ENCODE measurements around the gene CLDN22. TPM values are rescaled to one million over a fixed set of nuclear protein-coding genes. Genes with fewer than 3 reads are reported as not detected.

Gene CLDN22
- total and polyA plus RNA-seq, 2 donors (not counting 1 experiment from before 2014, with no cell fraction given), result not detected

- Histone ChIP-seq H3K9ac (ENCODE audit: low read length) (no peak overlapping the region), H3K4me2 (replicated peaks; ENCODE audit: low read depth, low read length, poor library complexity, severe bottlenecking) (no peak overlapping the region), H3K27me3 (replicated peaks in 1 of 4; ENCODE audit: control extremely low read depth in 1 of 4, control insufficient read depth in 3 of 4, insufficient read depth in 4 of 4, low read length in 3 of 4) (no peaks in the 10 kb centered on the region), H3K4me3 (ENCODE audit: control extremely low read depth in 1 of 5, extremely low read depth in 1 of 5, insufficient read depth in 1 of 5, low read depth in 2 of 5, low read length in 4 of 5) (no peak overlapping the region), H3K36me3 (replicated peaks in 1 of 2; ENCODE audit: control extremely low read depth in 1 of 2, control insufficient read depth in 1 of 2, extremely low read depth in 1 of 2, insufficient read depth in 2 of 2, low read length in 1 of 2) (no peaks in the 10 kb centered on the region), H3K79me2 (ENCODE audit: control insufficient read depth, insufficient read depth, low read length) (no peaks in the 10 kb centered on the region), H3K4me1 (ENCODE audit: control insufficient read depth in 2 of 2, insufficient read depth in 2 of 2, low read length in 2 of 2) (no peaks in the 10 kb centered on the region), H3K27ac (ENCODE audit: low read length in 2 of 2) (no peak overlapping the region), H4K20me1 (ENCODE audit: control insufficient read depth, insufficient read depth, low read length, poor library complexity, severe bottlenecking) (no peaks in the 10 kb centered on the region), H2AFZ (ENCODE audit: insufficient read depth, low read depth, low read length, poor library complexity, severe bottlenecking) (no peak overlapping the region), H3K9me3 (ENCODE audit: control extremely low read depth in 1 of 3, control insufficient read depth in 2 of 3, insufficient read depth in 1 of 3, low read length in 2 of 3) (no peaks in the 10 kb centered on the region)
- intact Hi-C loops (cut with micrococcal nuclease), result no loop called here
- ChIA-PET CTCF (interaction anchor here (1.1 kb wide), 1 partner anchor 29 kb away, joined by 3 read pairs; no protein-coding TSS in a partner anchor), POLR2A (no interaction called here)
- Mint-ChIP-seq H3K4me1 (no peaks in the 10 kb centered on the region), H3K27me3 (peaks cover 26% of the 10 kb centered on the region), H3K27ac (no peak overlapping the region), H3K4me3 (no peak overlapping the region), H3K9me3 (ENCODE audit: insufficient read depth) (no peaks in the 10 kb centered on the region)
- no peak for DNase-seq
- TF ChIP-seq CTCF (IDR thresholded peaks at IDR 0.05) (no peak), EZH2 (IDR thresholded peaks at IDR 0.05; ENCODE audit: borderline replicate concordance, insufficient read depth, low read depth, low read length, poor library complexity, severe bottlenecking) (no peak)
- ATAC-seq (ENCODE audit: low read depth), result no peak
- WGBS (ENCODE audit: insufficient coverage), result 90% methylated on average over 2 of the region's 4 CpGs
Observed at GRCh38 chr4:183284965-183285364, 35.1 kb downstream of the CLDN22 start.

- no peak overlapping the region for H3K4me3 ChIP-seq (ENCODE audit: control extremely low read depth in 1 of 5, extremely low read depth in 1 of 5, insufficient read depth in 1 of 5, low read depth in 2 of 5, low read length in 4 of 5)
- Mint-ChIP-seq H3K4me3 (no peak overlapping the region), H3K4me1 (no peaks in the 10 kb centered on the region), H3K27me3 (peaks cover 26% of the 10 kb centered on the region), H3K27ac (no peak overlapping the region), H3K9me3 (ENCODE audit: insufficient read depth) (no peaks in the 10 kb centered on the region)
- no peaks in the 10 kb centered on the region for H3K4me1 ChIP-seq (ENCODE audit: control insufficient read depth in 2 of 2, insufficient read depth in 2 of 2, low read length in 2 of 2)
- no peak overlapping the region for H3K27ac ChIP-seq (ENCODE audit: low read length in 2 of 2)
- no peak overlapping the region for H3K9ac ChIP-seq (ENCODE audit: low read length)
- H4K20me1 ChIP-seq (ENCODE audit: control insufficient read depth, insufficient read depth, low read length, poor library complexity, severe bottlenecking), result no peaks in the 10 kb centered on the region
- H3K9me3 ChIP-seq (ENCODE audit: control extremely low read depth in 1 of 3, control insufficient read depth in 2 of 3, insufficient read depth in 1 of 3, low read length in 2 of 3), result no peaks in the 10 kb centered on the region
- no peak for DNase-seq
- no peak for TF ChIP-seq EZH2 (IDR thresholded peaks at IDR 0.05; ENCODE audit: borderline replicate concordance, insufficient read depth, low read depth, low read length, poor library complexity, severe bottlenecking)
- no peak for TF ChIP-seq CTCF (IDR thresholded peaks at IDR 0.05)
- no peak overlapping the region for H3K4me2 ChIP-seq (replicated peaks; ENCODE audit: low read depth, low read length, poor library complexity, severe bottlenecking)
- ATAC-seq (ENCODE audit: low read depth), result no peak
- H3K36me3 ChIP-seq (replicated peaks in 1 of 2; ENCODE audit: control extremely low read depth in 1 of 2, control insufficient read depth in 1 of 2, extremely low read depth in 1 of 2, insufficient read depth in 2 of 2, low read length in 1 of 2), result no peaks in the 10 kb centered on the region
- no peaks in the 10 kb centered on the region for H3K79me2 ChIP-seq (ENCODE audit: control insufficient read depth, insufficient read depth, low read length)
- intact Hi-C loops (cut with micrococcal nuclease), result no loop called here
- no peaks in the 10 kb centered on the region for H3K27me3 ChIP-seq (replicated peaks in 1 of 4; ENCODE audit: control extremely low read depth in 1 of 4, control insufficient read depth in 3 of 4, insufficient read depth in 4 of 4, low read length in 3 of 4)
- WGBS (ENCODE audit: insufficient coverage), result 98% methylated on average over 9 of the region's 12 CpGs
- no peak overlapping the region for H2AFZ ChIP-seq (ENCODE audit: insufficient read depth, low read depth, low read length, poor library complexity, severe bottlenecking)
- ChIA-PET CTCF (interaction anchor here (1.1 kb wide), 1 partner anchor 28 kb away, joined by 3 read pairs; no protein-coding TSS in a partner anchor), POLR2A (no interaction called here)
Observed at GRCh38 chr4:183284258-183284785, 35.8 kb downstream of the CLDN22 start.

Data from B cell (primary cell).